Keratinocyte (primary cell): ENCODE data around the gene MAP4. TPM values are rescaled to one million over a fixed set of nuclear protein-coding genes. Genes with fewer than 3 reads are reported as not detected.

Experiments used
- DNase-seq: peaks from one replicate; pipeline ENCODE4 v3.0.0-alpha.2; 2011; ENCODE audit warnings: low read depth, missing footprints, low spot score
- FAIRE-seq: peaks from 2 replicates; lab custom pipeline; 2011; peaks lifted over from hg19 to GRCh38; lab: Jason Lieb, UNC
- H2AFZ ChIP-seq: 2 replicates; pipeline ENCODE4 v1.6.0; 2012; ENCODE audit warnings: low read length, control low read depth, inconsistent platforms; ENCODE audit not compliant: control insufficient read depth
- H3K27ac ChIP-seq: 2 replicates; pipeline ENCODE4 v1.5.1; 2011; ENCODE audit warnings: low read length; ENCODE audit not compliant: control insufficient read depth, insufficient read depth
- H3K27me3 ChIP-seq: 3 replicates; pipeline ENCODE4 v1.6.0; 2011; ENCODE audit warnings: low read length; ENCODE audit not compliant: control insufficient read depth, insufficient read depth; ENCODE audit errors: extremely low read depth
- H3K36me3 ChIP-seq, 2 experiments: 2 replicates in 1 of 2; 3 replicates in 1 of 2; pipeline ENCODE4 v1.5.1; 2011; ENCODE audit warnings: low read length in 2 of 2, mild to moderate bottlenecking in 1 of 2; ENCODE audit not compliant: control insufficient read depth in 2 of 2, insufficient read depth in 2 of 2; ENCODE audit errors: extremely low read depth in 1 of 2
- H3K4me1 ChIP-seq: 3 replicates; pipeline ENCODE4 v1.5.1; 2011; ENCODE audit warnings: low read length; ENCODE audit not compliant: control insufficient read depth, insufficient read depth; ENCODE audit errors: extremely low read depth
- H3K4me2 ChIP-seq: 3 replicates; pipeline ENCODE4 v1.6.0; 2011; ENCODE audit warnings: low read depth, low read length; ENCODE audit not compliant: control insufficient read depth, insufficient read depth; ENCODE audit errors: extremely low read depth
- H3K4me3 ChIP-seq, 3 experiments: fragments of 200-600 bp in 1 of 3; sonication (generic) in 1 of 3; 2 replicates in 2 of 3; 3 replicates in 1 of 3; pipeline ENCODE4 v1.5.1; 2011 to 2016; ENCODE audit warnings: low read length in 3 of 3, mild to moderate bottlenecking in 3 of 3, control low read depth in 2 of 3, inconsistent platforms in 1 of 3, low read depth in 1 of 3, mixed read lengths in 1 of 3, mixed run types in 1 of 3, moderate library complexity in 1 of 3; ENCODE audit not compliant: control insufficient read depth in 2 of 3, insufficient read depth in 2 of 3; ENCODE audit errors: extremely low read depth in 1 of 3
- H3K79me2 ChIP-seq: 2 replicates; pipeline ENCODE4 v1.6.0; 2012; ENCODE audit warnings: low read length; ENCODE audit not compliant: control insufficient read depth, insufficient read depth
- H3K9ac ChIP-seq: 3 replicates; pipeline ENCODE4 v1.6.0; 2011; ENCODE audit warnings: low read length; ENCODE audit not compliant: control insufficient read depth, insufficient read depth; ENCODE audit errors: extremely low read depth
- H3K9me1 ChIP-seq: 3 replicates; pipeline ENCODE4 v1.6.0; 2011; ENCODE audit warnings: low read length; ENCODE audit not compliant: control insufficient read depth, insufficient read depth; ENCODE audit errors: extremely low read depth
- H3K9me3 ChIP-seq: 2 replicates; pipeline ENCODE4 v1.5.1; 2012; ENCODE audit warnings: low read depth, low read length; ENCODE audit not compliant: control insufficient read depth
- H4K20me1 ChIP-seq: 3 replicates; pipeline ENCODE4 v1.6.0; 2011; ENCODE audit warnings: low read length; ENCODE audit not compliant: control insufficient read depth, insufficient read depth; ENCODE audit errors: extremely low read depth
- CTCF ChIP-seq, 3 experiments: IDR thresholded peaks in 1 of 3; conservative IDR thresholded peaks in 1 of 3; optimal IDR thresholded peaks in 1 of 3; 2 replicates in 2 of 3; 3 replicates in 1 of 3; pipeline versions ENCODE3 to v1.5.1; 2011; ENCODE audit warnings: low read length in 3 of 3, mild to moderate bottlenecking in 3 of 3, moderate library complexity in 2 of 3, control low read depth in 1 of 3, inconsistent platforms in 1 of 3; ENCODE audit not compliant: insufficient read depth in 2 of 3; ENCODE audit errors: extremely low read depth in 1 of 3
- EZH2 ChIP-seq: IDR thresholded peaks from one replicate; pipeline ENCODE4 v1.6.1; 2012; ENCODE audit warnings: inconsistent platforms, mild to moderate bottlenecking, low read length, moderate library complexity
- dilution Hi-C: fragments of 300-500 bp; cut with MboI; formaldehyde crosslinking; loops from one replicate; pipeline ENCODE4 v1.7.0; 2020; ENCODE audit warnings: low sequenced_read_pairs; ENCODE audit not compliant: extremely low pct_ligation_motif_present
- polyA plus RNA-seq, 5 experiments: library from polyadenylated mRNA; depleted of rRNA in 3 of 5; stranded (reverse) in 3 of 5; stranded (forward) in 1 of 5; unstranded in 1 of 5; fragments of >200 nt; gene quantifications; 1 replicate in 1 of 5; 2 replicates in 3 of 5; 3 replicates in 1 of 5; pipeline versions ENCODE4 v1.2.1 to v1.2.3, GENCODE V29; 2011 to 2012; ENCODE audit warnings: missing spikeins in 2 of 5, low read depth in 1 of 5, low replicate concordance in 1 of 5

The MAP4 gene
- polyA plus RNA-seq, 1 donor (not counting 4 experiments of a cell fraction or from before 2014, with no cell fraction given) = 110 TPM

- H3K4me1 ChIP-seq = no peaks in the 10 kb centered on the region
- H3K9me3 ChIP-seq = no peaks in the 10 kb centered on the region
- no peaks in the 10 kb centered on the region for H3K27me3 ChIP-seq
- H3K36me3 ChIP-seq = peaks cover 14 to 19% of the 10 kb centered on the region in 2 experiments
- H3K79me2 ChIP-seq = no peaks in the 10 kb centered on the region
- no peak overlapping the region for H3K9ac ChIP-seq
- H3K9me1 ChIP-seq = no peaks in the 10 kb centered on the region
- no peak overlapping the region for H2AFZ ChIP-seq
- no peak overlapping the region for H3K27ac ChIP-seq
- FAIRE-seq (no peak), DNase-seq (no peak)
- dilution Hi-C loops = no loop called here
- no peak overlapping the region for H3K4me2 ChIP-seq
- TF ChIP-seq CTCF (optimal IDR thresholded peaks at IDR 0.05 in 1 of 3, IDR thresholded peaks at IDR 0.05 in 1 of 3, conservative IDR thresholded peaks at IDR 0.05 in 1 of 3; ENCODE audit: extremely low read depth in 1 of 3, insufficient read depth in 2 of 3, low read length in 3 of 3) = no peak
- no peak for TF ChIP-seq EZH2
- no peak overlapping the region for H3K4me3 ChIP-seq
- no peaks in the 10 kb centered on the region for H4K20me1 ChIP-seq
Observed at GRCh38 chr3:47896736-47897135, 119.5 kb downstream of the MAP4 start.

GRCh38 chr3:47895241-47895640, 121.0 kb downstream of the MAP4 start:
- H3K27ac ChIP-seq = no peak overlapping the region
- no peaks in the 10 kb centered on the region for H4K20me1 ChIP-seq
- FAIRE-seq (peak; percentile 52), DNase-seq (no peak)
- H3K79me2 ChIP-seq = no peaks in the 10 kb centered on the region
- no peak overlapping the region for H3K4me3 ChIP-seq
- dilution Hi-C loops = no loop called here
- H3K4me1 ChIP-seq = no peaks in the 10 kb centered on the region
- TF ChIP-seq CTCF (optimal IDR thresholded peaks at IDR 0.05 in 1 of 3, IDR thresholded peaks at IDR 0.05 in 1 of 3, conservative IDR thresholded peaks at IDR 0.05 in 1 of 3; ENCODE audit: extremely low read depth in 1 of 3, insufficient read depth in 2 of 3, low read length in 3 of 3) (no peak), EZH2 (no peak)
- no peaks in the 10 kb centered on the region for H3K27me3 ChIP-seq
- H2AFZ ChIP-seq = no peak overlapping the region
- no peak overlapping the region for H3K4me2 ChIP-seq
- H3K9me3 ChIP-seq = no peaks in the 10 kb centered on the region
- no peaks in the 10 kb centered on the region for H3K9me1 ChIP-seq
- H3K36me3 ChIP-seq = peaks cover 19 to 21% of the 10 kb centered on the region in 2 experiments
- H3K9ac ChIP-seq = no peak overlapping the region
